ENCODE results near the gene MCHR1.
"Not testable (repeated sequence)": the region's sequence is repeated elsewhere in the genome, so short reads cannot be mapped to it uniquely, and the experiment has no call there.

Gene MCHR1

DNA sequence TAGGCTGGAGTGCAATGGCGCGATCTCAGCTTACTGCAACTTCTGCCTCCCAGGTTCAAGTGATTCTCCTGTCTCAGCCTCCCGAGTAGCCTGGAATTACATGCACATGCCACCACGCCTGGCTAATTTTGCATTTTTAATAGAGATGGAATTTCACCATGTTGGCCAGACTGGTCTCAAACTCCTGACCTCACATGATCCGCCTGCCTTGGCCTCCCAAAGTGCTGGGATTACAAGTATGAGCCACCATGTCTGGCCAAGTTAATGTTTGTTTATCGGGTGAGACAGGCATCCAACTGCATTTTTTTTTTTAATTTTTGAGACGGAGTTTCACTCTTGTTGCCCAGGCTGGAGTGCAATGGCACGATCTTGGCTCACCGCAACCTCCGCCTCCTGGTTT, 22.6 kb upstream of the MCHR1 start:
- not testable (repeated sequence) for DNase-seq

DNA sequence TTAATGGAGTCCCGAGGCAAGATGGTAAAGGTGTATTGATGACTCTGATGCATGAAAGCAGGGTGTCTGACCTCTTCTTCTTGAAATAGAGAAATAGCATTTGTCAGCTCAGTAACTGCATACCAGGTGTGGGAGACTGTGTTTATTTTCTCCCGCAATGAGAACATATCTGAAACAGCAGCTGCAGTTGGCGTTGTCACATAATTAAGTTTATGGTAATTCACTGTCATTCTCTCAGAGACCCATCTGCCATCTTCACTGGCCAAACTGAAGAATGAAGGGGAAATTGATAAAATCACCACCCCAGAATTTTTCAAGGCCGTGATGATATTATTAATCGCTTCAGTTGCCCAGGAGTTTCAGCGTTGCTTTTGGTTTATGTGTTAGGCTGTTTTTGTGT, 20.1 kb upstream of the MCHR1 start:
- DNase-seq, result no peak

DNA sequence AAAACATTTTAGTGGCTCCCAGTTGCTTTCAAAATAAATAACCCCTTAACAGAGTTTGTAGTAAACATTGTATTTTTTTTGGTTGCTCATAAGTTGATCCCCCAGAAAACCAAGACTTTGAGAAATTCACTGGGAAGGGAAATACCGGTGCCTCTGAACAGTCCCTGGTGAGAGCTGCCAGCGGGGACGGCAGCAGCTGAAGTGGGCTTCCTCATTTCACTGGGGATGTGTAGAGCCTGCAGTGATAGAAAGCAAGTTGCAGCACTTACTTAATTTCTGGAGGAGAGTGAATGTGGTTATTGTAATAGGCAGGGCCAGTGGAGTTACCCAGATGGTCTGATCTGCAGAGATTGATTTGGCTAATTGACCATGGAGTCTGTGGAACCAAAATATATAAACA, 18.6 kb upstream of the MCHR1 start:
- no peak for DNase-seq

DNA sequence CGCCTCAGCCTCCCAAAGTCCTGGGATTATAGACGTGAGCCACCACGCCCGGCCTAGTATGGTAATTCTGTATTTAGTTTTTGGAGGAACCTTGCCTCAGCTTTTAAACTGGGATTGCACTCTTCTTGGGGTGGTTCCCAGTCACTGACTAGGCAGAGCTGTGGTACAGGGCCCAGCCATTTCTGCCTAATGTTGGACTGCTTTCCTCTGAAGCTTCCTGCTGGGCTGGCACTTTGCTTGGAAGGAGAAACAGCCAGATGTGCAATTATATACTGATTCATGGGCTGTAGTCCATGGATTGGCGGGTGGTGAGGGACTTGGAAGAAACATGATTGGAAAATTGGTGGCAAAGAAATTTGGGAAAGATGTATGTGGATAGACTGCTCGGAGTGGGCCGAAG, 17.6 kb upstream of the MCHR1 start:
- no peak for DNase-seq

DNA sequence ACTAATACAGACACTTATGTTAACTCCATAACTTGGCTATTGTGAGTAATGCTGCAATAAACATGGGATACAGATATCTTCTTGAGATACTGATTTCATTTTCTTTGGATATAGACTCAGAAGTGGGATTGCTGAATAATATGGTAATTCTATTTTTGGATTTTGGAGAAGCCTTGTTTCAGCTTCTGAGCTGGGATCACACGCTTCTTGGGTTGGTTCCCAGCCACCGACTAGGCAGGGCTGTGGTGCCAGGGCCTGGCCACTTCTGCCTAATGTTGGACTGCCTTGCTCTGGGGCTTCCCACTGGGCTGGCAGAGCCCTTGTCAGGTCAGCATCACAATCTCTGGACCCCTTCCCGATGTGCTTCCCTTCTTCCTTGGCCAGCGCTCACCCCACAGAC, 14.0 kb upstream of the MCHR1 start:
- no peak for DNase-seq

DNA sequence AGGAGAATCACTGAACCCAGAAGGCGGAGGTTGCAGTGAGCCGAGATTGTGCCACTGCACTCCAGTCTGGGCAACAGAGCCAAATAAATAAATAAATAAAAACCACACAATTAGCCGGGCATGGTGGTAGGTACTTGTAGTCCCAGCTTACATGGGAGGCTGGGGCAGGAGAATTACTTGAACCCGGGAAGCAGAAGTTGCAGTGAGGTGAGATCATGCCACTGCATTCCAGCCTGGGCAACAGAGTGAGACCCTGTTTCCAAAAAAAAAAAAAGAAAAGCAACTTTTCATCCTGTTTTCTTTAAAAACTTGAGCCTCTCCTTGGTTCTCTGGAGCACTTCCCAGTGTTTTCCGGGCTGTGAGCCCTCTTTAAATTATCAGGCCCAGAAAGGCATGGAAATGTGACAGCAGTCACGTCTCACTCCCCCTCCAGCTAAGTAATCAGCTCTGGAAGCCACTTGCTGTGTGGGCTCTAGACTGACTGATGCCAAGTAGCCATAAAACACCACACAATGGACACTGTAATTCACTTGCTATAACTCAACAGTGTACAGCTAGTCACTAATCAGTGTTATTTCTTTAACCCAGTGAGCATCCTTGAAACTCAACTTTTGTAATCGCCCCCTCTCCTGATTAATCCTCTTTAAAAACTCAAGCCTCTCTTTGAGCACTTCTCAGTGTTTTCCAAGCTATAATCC, 13.0 kb upstream of the MCHR1 start:
- no peak for DNase-seq

DNA sequence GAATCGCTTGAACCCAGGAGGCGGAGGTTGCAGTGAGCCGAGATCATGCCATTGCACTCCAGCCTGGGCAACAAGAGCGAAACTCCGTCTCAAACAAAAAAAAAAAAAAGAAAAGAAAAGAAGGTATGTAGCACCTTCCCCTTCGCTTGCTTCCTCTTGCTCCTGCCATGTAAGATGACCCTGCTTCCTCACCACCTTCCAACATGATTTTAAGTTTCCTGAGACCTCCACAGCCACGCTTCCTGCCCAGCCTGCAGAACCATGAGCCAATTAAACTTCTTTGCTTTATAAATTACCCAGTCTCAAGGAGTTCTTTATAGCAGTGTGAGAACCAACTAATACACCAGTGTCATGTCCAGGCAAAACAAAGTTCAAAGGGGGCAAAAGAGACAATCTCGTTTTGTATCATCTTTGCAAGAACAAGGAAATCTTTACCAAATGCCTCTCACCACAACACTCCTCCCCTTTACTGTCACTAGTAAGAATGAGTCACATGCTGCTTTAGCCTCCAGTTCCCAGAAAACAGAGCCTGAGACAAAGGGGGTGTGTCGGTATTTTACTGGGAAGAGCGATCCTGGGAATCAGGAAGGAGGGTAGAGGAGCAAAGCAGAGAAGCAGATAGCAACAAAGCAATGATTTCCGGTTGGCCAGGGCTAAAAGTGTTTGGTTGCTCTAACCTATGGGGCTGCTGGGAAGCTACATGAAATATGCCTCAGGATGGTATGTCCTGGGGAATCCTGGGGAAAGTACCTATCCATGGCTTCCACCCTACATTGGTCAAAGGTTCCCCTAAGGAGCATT, 10.5 kb upstream of the MCHR1 start:
- peak; percentile 35 for DNase-seq

DNA sequence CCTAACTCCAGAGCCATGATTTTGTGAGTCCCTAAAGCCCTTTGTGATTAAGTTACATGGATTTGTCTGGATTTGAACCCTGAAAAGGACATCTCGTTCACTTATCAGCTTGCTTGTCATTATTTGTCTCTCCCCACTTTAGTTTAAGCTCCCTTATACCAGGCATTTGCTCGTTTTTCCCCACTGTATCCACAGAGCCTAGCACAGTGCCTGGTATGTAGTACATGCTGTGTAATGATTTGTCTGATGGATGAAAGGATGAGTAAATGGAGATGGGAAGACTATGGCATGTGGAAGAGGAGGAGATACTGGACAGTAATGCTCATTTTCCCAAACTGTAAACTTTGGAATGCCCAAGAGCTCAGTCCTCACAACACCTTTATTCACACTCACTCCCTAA, 9.2 kb upstream of the MCHR1 start:
- no peak for DNase-seq

DNA sequence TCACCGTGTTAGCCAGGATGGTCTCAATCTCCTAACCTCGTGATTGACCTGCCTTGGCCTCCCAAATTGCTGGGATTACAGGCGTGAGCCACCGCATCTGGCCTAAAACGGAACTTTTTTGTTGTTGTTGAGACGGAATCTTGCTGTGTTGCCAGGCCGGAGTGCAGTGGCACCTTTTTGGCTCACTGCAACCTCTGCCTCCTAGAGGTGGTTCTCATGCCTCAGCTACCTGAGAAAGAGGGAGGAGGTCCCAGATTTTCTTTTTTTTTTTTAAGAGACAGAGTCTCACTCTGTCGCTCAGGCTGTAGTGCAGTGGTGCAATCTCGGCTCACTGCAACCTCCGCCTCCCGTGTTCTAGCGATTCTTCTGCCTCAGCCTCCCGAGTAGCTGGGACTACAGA, 7.9 kb upstream of the MCHR1 start:
- no peak for DNase-seq

DNA sequence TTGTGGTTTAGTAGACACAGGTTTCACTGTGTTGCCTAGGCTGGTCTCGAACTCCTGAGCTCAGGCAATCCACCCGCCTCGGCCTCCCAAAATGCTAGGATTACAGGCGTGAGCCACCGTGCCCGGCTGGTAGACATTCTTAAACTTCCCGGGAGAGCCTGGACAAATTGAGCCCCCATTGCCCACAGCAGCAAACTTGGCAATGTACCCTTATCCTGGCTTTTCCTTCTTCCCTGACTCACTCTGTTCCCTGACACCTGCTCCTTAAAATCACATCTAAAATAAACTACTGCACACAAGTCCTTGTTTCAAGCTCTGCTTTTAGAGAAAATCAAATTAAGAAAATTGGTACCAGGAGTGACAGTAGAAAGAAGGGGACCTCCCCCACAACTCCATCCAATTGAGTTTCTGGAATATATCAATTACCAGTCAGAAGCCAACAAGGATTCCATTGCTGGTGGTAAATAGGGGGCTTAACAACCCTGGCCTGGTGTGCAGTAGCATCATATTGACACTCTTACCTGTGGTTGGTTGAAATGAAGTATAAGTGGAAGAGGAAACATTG, 7.4 kb upstream of the MCHR1 start:
- no peak for DNase-seq

DNA sequence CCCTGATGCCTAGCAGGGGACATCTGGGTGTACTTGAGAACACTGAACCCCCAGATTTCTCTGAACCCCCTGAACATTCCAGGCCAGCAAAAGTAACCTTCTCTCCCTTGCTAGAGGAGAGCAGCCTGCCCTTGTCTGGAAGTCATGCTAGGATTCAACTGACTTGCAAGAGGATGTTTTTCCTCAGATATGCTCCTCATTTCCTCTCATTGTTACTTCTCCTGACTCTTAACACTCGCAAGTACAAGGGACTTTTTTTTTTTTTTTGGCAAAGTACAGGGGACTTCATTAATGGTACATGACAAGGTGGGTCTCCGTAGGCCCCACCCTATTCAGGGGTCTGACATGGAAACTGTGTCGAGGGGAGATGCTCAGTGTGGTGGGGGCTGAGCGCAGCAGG, 6.3 kb upstream of the MCHR1 start:
- no peak for DNase-seq

DNA sequence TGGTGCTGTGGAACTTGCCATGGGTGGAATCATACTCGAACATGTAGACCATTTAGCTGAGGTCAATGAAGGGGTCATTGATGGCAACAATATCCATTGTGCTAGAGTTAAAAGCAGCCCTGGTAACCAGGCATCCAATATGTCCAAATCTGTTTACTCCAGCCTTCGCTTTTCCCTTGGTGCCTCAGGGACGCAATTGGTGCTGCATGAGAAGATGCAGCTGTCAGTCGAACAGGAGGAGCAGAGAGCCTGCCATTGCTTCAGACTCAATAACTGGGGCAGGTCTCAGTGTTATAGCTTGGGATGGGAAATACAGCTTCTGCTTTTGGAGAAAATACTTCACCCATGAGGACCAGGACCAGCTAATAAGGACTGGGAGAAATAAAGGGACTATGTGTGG, 5.0 kb upstream of the MCHR1 start:
- DNase-seq, result no peak

DNA sequence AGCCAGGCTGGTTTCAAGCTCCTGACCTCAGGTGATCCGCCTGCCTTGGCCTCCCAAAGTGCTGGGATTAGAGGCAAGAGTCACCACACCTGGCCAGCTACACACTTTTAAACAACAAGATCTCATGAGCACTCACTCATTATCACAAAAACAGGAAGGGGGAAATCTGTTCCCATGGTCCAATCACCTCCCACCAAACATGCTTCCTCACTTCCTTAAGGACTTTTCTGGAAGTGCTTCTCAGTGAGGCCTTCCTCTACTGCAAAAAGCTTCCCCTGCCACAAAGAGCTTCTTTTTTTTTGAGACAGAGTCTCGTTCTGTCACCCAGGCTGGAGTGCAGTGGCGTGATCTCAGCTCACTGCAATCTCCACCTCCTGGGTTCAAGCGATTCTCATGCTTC, 3.1 kb upstream of the MCHR1 start:
- not testable (repeated sequence) for DNase-seq

DNA sequence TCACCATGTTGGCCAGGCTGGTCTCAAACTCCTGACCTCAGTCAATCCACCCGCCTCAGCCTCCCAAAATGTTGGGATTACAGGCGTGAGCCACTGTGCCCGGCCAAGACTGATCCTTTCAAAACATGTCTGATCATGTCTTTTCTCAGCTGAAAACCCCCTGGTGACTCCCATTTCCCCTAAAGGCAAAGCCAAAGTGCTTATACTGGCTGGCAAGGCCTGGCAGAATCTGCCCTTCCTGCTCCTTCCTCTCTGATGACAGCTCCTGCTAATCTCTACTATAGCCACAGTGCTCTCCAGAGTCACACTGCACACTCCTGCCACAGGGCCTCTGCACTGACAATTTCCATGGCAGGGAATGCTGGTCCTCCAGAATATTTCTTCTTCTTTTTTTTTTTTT, 2.6 kb upstream of the MCHR1 start:
- no peak for DNase-seq

DNA sequence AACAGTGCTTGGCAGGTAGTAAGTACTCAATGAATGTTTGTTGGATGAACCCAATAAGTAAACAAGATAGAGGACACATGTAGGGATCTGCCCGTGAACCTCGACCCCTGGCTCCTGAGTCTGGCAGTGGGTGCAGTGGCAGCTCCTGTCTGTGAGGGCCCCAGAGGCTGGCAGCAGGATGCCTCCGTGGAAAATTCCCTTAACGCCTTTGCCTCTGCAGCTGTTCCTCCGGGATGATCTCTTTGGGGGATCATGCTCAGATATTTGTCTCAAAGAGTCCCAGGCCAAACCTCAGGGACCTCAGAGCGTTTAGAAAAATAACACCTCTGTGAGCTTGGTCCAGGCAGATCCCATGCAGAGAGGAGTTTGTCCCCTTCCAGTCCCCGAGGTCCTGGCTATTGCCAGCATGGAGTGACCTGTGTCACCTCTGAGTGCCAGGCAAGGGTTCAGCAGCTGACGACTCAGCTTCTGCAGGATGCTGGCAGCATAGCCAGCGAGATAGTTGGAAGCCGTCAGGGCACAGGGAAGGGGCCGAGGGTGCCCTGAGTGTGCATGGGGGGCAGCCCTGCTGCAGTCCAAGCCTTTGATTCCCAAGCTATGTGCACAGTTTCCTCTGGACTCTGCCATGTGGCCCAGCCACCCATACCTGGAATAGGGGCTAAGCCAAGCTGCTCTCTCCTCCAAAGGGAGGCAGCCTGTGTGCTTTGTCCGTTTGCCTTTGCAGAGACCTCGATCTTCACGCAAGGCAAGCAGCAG, 613 bp upstream of the MCHR1 start:
- no peak for DNase-seq

DNA sequence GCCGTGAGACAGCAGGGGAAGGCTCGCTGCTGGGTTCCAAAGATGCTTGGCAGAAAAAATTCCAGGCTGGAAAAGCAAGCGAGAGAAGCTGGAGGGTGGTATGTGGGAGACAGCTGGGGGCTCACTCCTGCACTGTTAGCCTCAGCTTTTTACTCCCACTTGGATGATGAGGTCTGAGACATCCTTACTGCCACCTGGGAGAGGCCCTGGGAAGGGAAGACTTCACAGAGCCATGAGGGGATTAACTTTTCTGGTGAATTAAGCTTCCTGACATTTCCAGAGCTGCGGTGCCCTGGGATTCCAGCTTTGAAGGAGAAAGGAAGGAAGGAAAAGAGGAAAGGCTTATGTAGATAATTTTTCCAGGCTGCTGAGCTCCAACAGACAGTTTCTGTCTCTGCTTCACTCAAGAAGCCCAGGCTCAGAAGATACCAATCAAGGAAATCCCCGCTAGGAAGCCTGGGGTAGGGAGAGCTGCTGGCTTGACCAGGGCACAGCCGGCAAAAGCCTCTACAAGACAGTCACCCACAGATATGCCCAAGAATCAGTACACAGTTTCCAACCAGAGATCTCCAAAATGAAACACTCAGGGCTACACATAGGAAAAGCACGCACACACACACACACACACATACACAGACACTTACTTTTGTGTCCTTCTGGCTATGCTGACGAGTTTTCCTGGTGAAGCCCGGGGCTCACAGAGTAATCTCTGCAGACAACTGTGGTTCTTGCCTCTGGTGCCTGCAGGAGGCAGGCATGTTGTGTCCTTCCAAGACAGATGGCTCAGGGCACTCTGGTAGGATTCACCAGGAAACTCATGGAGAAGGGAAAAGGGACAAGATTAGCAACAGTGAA, 907 bp downstream of the MCHR1 start:
- no peak for DNase-seq

DNA sequence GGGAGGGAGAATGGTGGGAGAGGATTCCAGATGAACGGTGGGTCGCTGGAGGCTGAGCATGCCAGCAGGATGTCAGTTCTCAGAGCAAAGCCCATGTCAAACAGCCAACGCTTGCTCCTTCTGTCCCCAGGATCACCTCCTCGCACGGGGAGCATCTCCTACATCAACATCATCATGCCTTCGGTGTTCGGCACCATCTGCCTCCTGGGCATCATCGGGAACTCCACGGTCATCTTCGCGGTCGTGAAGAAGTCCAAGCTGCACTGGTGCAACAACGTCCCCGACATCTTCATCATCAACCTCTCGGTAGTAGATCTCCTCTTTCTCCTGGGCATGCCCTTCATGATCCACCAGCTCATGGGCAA, 1.5 kb downstream of the MCHR1 start:
- DNase-seq, result no peak

DNA sequence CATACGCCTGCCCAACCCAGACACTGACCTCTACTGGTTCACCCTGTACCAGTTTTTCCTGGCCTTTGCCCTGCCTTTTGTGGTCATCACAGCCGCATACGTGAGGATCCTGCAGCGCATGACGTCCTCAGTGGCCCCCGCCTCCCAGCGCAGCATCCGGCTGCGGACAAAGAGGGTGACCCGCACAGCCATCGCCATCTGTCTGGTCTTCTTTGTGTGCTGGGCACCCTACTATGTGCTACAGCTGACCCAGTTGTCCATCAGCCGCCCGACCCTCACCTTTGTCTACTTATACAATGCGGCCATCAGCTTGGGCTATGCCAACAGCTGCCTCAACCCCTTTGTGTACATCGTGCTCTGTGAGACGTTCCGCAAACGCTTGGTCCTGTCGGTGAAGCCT, 2.2 kb downstream of the MCHR1 start:
- no peak for DNase-seq

DNA sequence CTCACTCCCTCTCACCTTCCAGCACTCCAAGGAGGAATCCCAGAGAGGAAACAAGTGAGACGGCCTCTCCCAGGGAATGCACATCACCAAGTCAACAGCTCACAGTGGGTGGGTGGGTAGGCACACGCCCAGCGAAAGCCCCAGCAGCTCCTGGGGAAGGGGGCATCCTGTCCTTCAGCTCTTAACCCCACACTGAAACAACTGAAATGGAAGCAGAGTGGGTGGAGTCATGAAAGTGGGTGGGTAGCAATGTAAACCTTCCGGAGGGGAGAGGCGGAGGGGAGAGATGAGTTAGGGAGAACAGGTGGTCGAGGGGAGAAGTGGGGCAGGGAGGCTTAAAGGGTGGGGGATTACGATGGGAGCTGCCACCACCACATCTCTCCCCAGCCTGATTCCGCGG, 5.4 kb downstream of the MCHR1 start:
- DNase-seq, result no peak

DNA sequence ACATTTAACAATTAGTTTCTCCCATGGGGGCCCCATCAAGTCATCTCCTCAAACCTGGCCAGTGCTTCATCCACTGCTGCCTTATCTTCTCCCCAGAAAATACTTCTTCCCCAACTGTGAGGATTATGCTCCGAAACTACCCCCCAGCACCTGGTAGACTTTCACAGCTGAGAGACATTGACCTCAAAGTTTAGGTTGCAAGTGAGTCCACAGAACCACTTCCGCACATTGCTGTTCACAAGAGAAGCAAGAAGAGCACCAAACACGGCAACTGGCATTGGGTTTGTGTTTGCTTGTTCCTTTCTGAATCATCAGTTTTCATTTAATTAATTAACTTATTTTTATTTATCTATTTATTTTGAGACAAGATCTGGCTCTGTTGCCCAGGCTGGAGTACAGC, 6.1 kb downstream of the MCHR1 start:
- DNase-seq, result no peak

DNA sequence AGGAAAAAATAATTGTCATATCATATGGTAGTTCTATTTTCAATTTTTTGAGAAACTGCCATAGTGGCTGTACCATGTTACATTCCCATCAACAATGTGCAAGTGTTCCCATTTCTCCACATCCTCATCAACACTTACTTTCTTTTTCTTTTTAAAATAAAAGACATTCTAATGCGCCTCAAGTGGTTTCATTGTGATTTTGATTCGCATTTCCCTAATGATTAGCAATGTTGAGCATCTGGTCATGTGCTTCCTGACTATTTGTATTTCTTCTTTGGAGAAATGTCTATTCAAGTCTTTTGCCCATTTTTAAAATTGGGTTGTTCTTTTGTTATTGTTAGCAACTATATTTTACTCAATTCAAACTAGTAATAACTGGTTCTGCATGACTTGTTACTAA, 8.4 kb downstream of the MCHR1 start:
- DNase-seq, result no peak

DNA sequence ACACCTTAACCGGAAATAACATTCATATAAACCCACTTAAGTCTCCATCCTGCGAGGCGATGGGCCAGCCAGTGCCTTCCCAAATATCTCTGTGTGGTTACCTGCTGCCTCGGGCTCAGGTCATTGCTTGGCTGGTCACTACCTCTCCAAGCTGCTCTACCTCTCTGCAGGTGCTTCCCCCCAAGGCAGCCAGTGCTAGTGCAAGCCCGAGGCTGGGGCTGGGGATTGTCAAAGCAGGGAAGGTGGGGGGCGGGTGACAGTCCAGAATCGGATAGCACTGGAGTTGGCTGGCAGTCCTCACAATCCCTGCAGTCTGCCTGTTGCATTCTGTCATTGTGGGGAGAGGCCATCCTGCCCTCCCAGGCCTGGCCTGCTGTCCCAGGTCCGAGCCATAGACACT, 11.1 kb downstream of the MCHR1 start:
- no peak for DNase-seq

DNA sequence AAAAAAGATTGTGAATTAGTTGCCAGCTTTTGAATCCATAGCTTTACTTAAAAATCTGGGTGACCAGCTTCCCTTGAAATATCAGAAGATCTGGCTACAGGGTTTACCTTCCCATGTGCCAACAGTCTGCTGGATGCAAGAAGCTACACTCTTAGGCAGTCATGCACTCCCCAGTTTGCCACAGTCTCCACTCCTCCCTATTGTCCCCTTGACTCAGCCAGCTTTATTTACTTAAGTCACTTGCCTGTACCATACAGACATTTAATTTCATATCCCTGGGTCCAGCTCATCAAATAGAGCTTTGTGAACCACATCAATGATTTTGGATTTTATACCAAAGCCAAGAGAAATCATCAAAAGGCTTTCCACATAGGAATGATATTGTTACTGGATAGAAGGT, 12.2 kb downstream of the MCHR1 start:
- DNase-seq, result no peak

Measured in kidney glomerular epithelial cell (primary cell).